GM12878 (cell line): ENCODE measurements around the gene ATP2C1. TPM values are rescaled to one million over a fixed set of nuclear protein-coding genes. Genes with fewer than 3 reads are reported as not detected.

Experiments used
- ATAC-seq: fragments of 200-7000 bp; cut with Tn5 transposase; 3 replicates; pipeline ENCODE4 v1.9.1; 2020; ENCODE audit warnings: mild to moderate bottlenecking, moderate library complexity
- BruUV-seq: library from RNA; stranded (reverse); fragments of 400-500 nt; replicated peaks from 2 replicates; lab custom pipeline; 2021; lab: Mats Ljungman, UMichigan
- CTCF ChIA-PET: fragments of 300-600 bp; sonication (Branson Sonifier 250); formaldehyde crosslinking; extraction: SDS; loops from one replicate; lab custom pipeline; 2021; ENCODE audit warnings: inconsistent platforms; lab: Yijun Ruan, JAX
- POLR2A ChIA-PET: fragments of 350-600 bp; formaldehyde crosslinking; extraction: SDS; loops from one replicate; lab custom pipeline; 2021; ENCODE audit warnings: inconsistent platforms; lab: Charles Lee
- RAD21 ChIA-PET: fragments of 300-600 bp; sonication (Branson Sonifier 250); formaldehyde crosslinking; loops from one replicate; lab custom pipeline; 2023; ENCODE audit warnings: antibody characterized with exemption; ENCODE audit not compliant: unreplicated experiment; lab: Charles Lee
- SMC1A ChIA-PET: fragments of 300-600 bp; sonication (Branson Sonifier 250); formaldehyde crosslinking; loops from one replicate; lab custom pipeline; 2023; ENCODE audit not compliant: unreplicated experiment, uncharacterized antibody; lab: Charles Lee
- DNase-seq: peaks from one replicate; pipeline ENCODE4 v3.0.0-alpha.2; 2011; ENCODE audit warnings: low read depth, low spot score
- FAIRE-seq: peaks from 3 replicates; lab custom pipeline; 2011; peaks lifted over from hg19 to GRCh38; lab: Jason Lieb, UNC
- H2AFZ ChIP-seq: 2 replicates; pipeline ENCODE4 v1.6.0; 2011; ENCODE audit warnings: low read depth, low read length, control low read depth; ENCODE audit not compliant: control insufficient read depth
- H3K27ac ChIP-seq: 2 replicates; pipeline ENCODE4 v1.5.1; 2011; ENCODE audit warnings: control low read depth; ENCODE audit not compliant: control insufficient read depth, insufficient read depth
- H3K27me3 ChIP-seq, 2 experiments: replicated peaks in 1 of 2; 2 replicates each; pipeline versions ENCODE4 v1.6.0 to v1.6.1; 2011; ENCODE audit warnings: low read length in 1 of 2; ENCODE audit not compliant: control insufficient read depth in 2 of 2, insufficient read depth in 2 of 2
- H3K36me3 ChIP-seq, 2 experiments: 2 replicates each; pipeline ENCODE4 v1.5.1; 2011; ENCODE audit warnings: low read length in 1 of 2; ENCODE audit not compliant: control insufficient read depth in 2 of 2, insufficient read depth in 2 of 2
- H3K4me1 ChIP-seq: 2 replicates; pipeline ENCODE4 v1.6.1; 2011; ENCODE audit warnings: mild to moderate bottlenecking, low read length, moderate library complexity, mixed read lengths; ENCODE audit not compliant: control insufficient read depth, insufficient read depth
- H3K4me2 ChIP-seq: 2 replicates; pipeline ENCODE4 v1.6.0; 2011; ENCODE audit warnings: control low read depth; ENCODE audit not compliant: control insufficient read depth, insufficient read depth
- H3K4me3 ChIP-seq: fragments of 200-600 bp; sonication (generic); 2 replicates; pipeline ENCODE4 v1.5.1; 2016
- H3K79me2 ChIP-seq: 2 replicates; pipeline ENCODE4 v1.6.0; 2011; ENCODE audit warnings: low read length; ENCODE audit not compliant: control insufficient read depth, insufficient read depth
- H3K9ac ChIP-seq: 2 replicates; pipeline ENCODE4 v1.8.0; 2011; ENCODE audit warnings: low read length, control low read depth, mixed read lengths; ENCODE audit not compliant: control insufficient read depth, insufficient read depth
- H3K9me3 ChIP-seq: replicated peaks from 3 replicates; pipeline ENCODE4 v1.5.1; 2011; ENCODE audit warnings: mild to moderate bottlenecking, low read length; ENCODE audit not compliant: control insufficient read depth, insufficient read depth
- H4K20me1 ChIP-seq: 2 replicates; pipeline ENCODE4 v1.6.0; 2011; ENCODE audit not compliant: control insufficient read depth, insufficient read depth
- ATF2 ChIP-seq: IDR thresholded peaks from 2 replicates; pipeline ENCODE4 v1.6.1; 2012; ENCODE audit warnings: low read length, inconsistent platforms
- ATF3 ChIP-seq: IDR thresholded peaks from 2 replicates; pipeline ENCODE4 v1.6.1; 2011; ENCODE audit warnings: low read depth, mild to moderate bottlenecking, low read length, moderate library complexity, borderline replicate concordance; ENCODE audit errors: extremely low read depth
- CREM ChIP-seq: IDR thresholded peaks from 2 replicates; pipeline ENCODE4 v1.6.1; 2014; ENCODE audit warnings: antibody characterized with exemption, low read depth
- EED ChIP-seq: sonication (generic); IDR thresholded peaks from 2 replicates; pipeline ENCODE4 v1.6.1; 2016; ENCODE audit warnings: antibody characterized with exemption, low read depth
- FOXK2 ChIP-seq: fragments of 450-650 bp; IDR thresholded peaks from 2 replicates; pipeline ENCODE4 v1.6.1; 2017; ENCODE audit warnings: mild to moderate bottlenecking, moderate library complexity
- GABPA ChIP-seq: IDR thresholded peaks from 2 replicates; pipeline ENCODE4 v1.6.1; 2014; ENCODE audit warnings: antibody characterized with exemption, low read depth, mild to moderate bottlenecking, inconsistent platforms
- IKZF1 ChIP-seq: fragments of 450-650 bp; conservative IDR thresholded peaks from 2 replicates; pipeline ENCODE4 v1.6.1; 2017; ENCODE audit warnings: antibody characterized with exemption, mild to moderate bottlenecking
- MEF2B ChIP-seq: fragments of 450-650 bp; IDR thresholded peaks from 2 replicates; pipeline ENCODE4 v1.6.1; 2018; ENCODE audit warnings: mild to moderate bottlenecking, moderate library complexity; ENCODE audit not compliant: partially characterized antibody, poor library complexity, severe bottlenecking
- NR2C1 ChIP-seq: fragments of 450-650 bp; IDR thresholded peaks from 2 replicates; pipeline ENCODE4 v1.6.1; 2017; ENCODE audit warnings: antibody characterized with exemption, mild to moderate bottlenecking, moderate library complexity
- NR2F1 ChIP-seq: fragments of 450-650 bp; conservative IDR thresholded peaks from 2 replicates; pipeline ENCODE4 v1.6.1; 2017; ENCODE audit warnings: mild to moderate bottlenecking
- SUPT20H ChIP-seq: IDR thresholded peaks from 2 replicates; pipeline ENCODE4 v1.6.1; 2011; ENCODE audit warnings: low read depth, mild to moderate bottlenecking, low read length, moderate library complexity, borderline replicate concordance; ENCODE audit not compliant: control insufficient read depth
- TARDBP ChIP-seq: IDR thresholded peaks from 2 replicates; pipeline ENCODE4 v1.6.1; 2016; ENCODE audit warnings: borderline replicate concordance
- TBL1XR1 ChIP-seq: IDR thresholded peaks from 2 replicates; pipeline ENCODE4 v1.6.1; 2012; ENCODE audit warnings: low read depth, low read length, improper control_type of control experiment
- WRNIP1 ChIP-seq: IDR thresholded peaks from 2 replicates; pipeline ENCODE4 v1.6.1; 2011; ENCODE audit warnings: low read depth, low read length, improper control_type of control experiment, borderline replicate concordance
- ZBTB33 ChIP-seq: fragments of 450-650 bp; IDR thresholded peaks from 2 replicates; pipeline ENCODE4 v1.6.1; 2017; ENCODE audit warnings: mild to moderate bottlenecking
- ZNF622 ChIP-seq: fragments of 450-650 bp; IDR thresholded peaks from 2 replicates; pipeline ENCODE4 v1.6.1; 2017; ENCODE audit warnings: mild to moderate bottlenecking, inconsistent platforms
- WGBS: methylation state at CpG from one replicate; pipeline ENCODE4 v1.1.6; 2016; ENCODE audit warnings: low lambda C conversion rate; ENCODE audit not compliant: insufficient replicate concordance, insufficient coverage; ENCODE audit errors: missing lambda C conversion rate; 5-methylcytosine and 5-hydroxymethylcytosine counted together
- in situ Hi-C: fragments of 300-500 bp; cut with MboI; formaldehyde crosslinking; loops from 9 replicates; pipeline ENCODE4 v1.14.3; 2018; ENCODE audit warnings: mixed read lengths
- intact Hi-C: fragments of 100-400 bp; cut with micrococcal nuclease; formaldehyde crosslinking; loops from one replicate; pipeline ENCODE4 v1.14.2; 2022; ENCODE audit not compliant: unreplicated experiment
- polyA plus RNA-seq, 11 experiments: library from polyadenylated mRNA; depleted of rRNA in 4 of 11; unstranded in 6 of 11; stranded (reverse) in 5 of 11; fragments of >200 nt; fragmentation: Nextera tagmentation in 4 of 11; fragmentation: Illumina TruSeq in 1 of 11; extraction: Ambion mirVana in 4 of 11; extraction: Trizol in 1 of 11; gene quantifications; 1 replicate in 1 of 11; 2 replicates in 10 of 11; pipeline versions ENCODE4 v1.2.1 to v1.2.3, GENCODE V29; 2011 to 2016; ENCODE audit warnings: inconsistent platforms in 2 of 11, missing spikeins in 2 of 11, low read depth in 1 of 11
- total RNA-seq, 4 experiments: library from RNA; depleted of rRNA in 3 of 4; stranded (reverse); fragments of >200 nt in 3 of 4; fragmentation: Illumina TruSeq in 1 of 4; extraction: Trizol in 1 of 4; gene quantifications; 2 replicates each; pipeline versions ENCODE4 v1.2.1 to v1.2.3, GENCODE V29; 2013 to 2021

The ATP2C1 gene
- total and polyA plus RNA-seq, 10 of the 15 experiments (the other 5 are each of a cell fraction or from before 2014, with no cell fraction given) = 20.6 to 116 (median 55.1) TPM

GRCh38 chr3:130905551-130905950, 11.7 kb downstream of the ATP2C1 start:
- CTCF ChIA-PET = interaction anchor here (0.9 to 1.7 kb wide), 3 partner anchors 10 to 121 kb away, joined by 3 to 4 read pairs (median 4); partner anchors contain the start of genes ASTE1 and NEK11
- 53% methylated on average over 1 of the region's 1 CpG for WGBS

More at GRCh38 chr3:130905551-130905950, 11.7 kb downstream of the ATP2C1 start:
- intact Hi-C loops (no loop called here), in situ Hi-C loops (no loop called here)
- no peak overlapping the region for H3K27ac ChIP-seq
- no TSS peak for BruUV-seq
- H3K79me2 ChIP-seq = peaks cover 90% of the 10 kb centered on the region
- SMC1A ChIA-PET = interaction anchor here (0.8 to 1.1 kb wide), 3 partner anchors 11 to 93 kb away, joined by 3 to 4 read pairs (median 3); no protein-coding TSS in a partner anchor
- H4K20me1 ChIP-seq = no peaks in the 10 kb centered on the region
- ATAC-seq = peak; percentile 9
- DNase-seq = no peak
- no peak for TF ChIP-seq IKZF1
- no peak for TF ChIP-seq ATF3
- no peak for TF ChIP-seq TBL1XR1
- TF ChIP-seq MEF2B = no peak
- no peak for TF ChIP-seq FOXK2
- no peak for TF ChIP-seq GABPA
- no peak for TF ChIP-seq NR2C1
- TF ChIP-seq ATF2 = no peak
- no peak for TF ChIP-seq TARDBP
- no peak for TF ChIP-seq NR2F1
- TF ChIP-seq ZBTB33 = no peak
- TF ChIP-seq EED = no peak
- no peak for TF ChIP-seq CREM
- TF ChIP-seq SUPT20H = no peak
- no peak for TF ChIP-seq ZNF622
- no peak for TF ChIP-seq WRNIP1
- H3K36me3 ChIP-seq = no peaks in the 10 kb centered on the region
- FAIRE-seq = peak; percentile 7
- H3K4me3 ChIP-seq = no peak overlapping the region
- RAD21 ChIA-PET = interaction anchor here (0.6 kb wide), 1 partner anchor 476 kb away, joined by 3 read pairs; the partner anchor contains the start of gene NUDT16
- H2AFZ ChIP-seq = no peak overlapping the region
- H3K9me3 ChIP-seq = no peaks in the 10 kb centered on the region; the same call in 2 of the 3 replicates
- H3K4me1 ChIP-seq = peaks cover 42% of the 10 kb centered on the region
- POLR2A ChIA-PET = no interaction called here
- H3K9ac ChIP-seq = no peak overlapping the region
- H3K4me2 ChIP-seq = peak overlapping the region; percentile 38; the same call in 1 of the 2 replicates
- H3K27me3 ChIP-seq = no peaks in the 10 kb centered on the region
